ENCODE data around the gene SSR4.

Gene SSR4

GRCh38 chrX:153762626-153763173 is 31.8 kb upstream of the SSR4 start:
- TF ChIP-seq HDGF (IDR thresholded peaks at IDR 0.05; ENCODE audit: borderline replicate concordance) = no peak
- no peak for TF ChIP-seq FOXM1 (IDR thresholded peaks at IDR 0.05; ENCODE audit: borderline replicate concordance)
- TF ChIP-seq FOXK2 (IDR thresholded peaks at IDR 0.05) = no peak
- no peak for TF ChIP-seq ARNT (IDR thresholded peaks at IDR 0.05)
- no peak for TF ChIP-seq NFRKB (IDR thresholded peaks at IDR 0.05)
- TF ChIP-seq FOXA1 (IDR thresholded peaks at IDR 0.05) = no peak
- no peak for TF ChIP-seq CTBP1 (IDR thresholded peaks at IDR 0.05; ENCODE audit: borderline replicate concordance)
- TF ChIP-seq PKNOX1 (IDR thresholded peaks at IDR 0.05) = no peak
- TF ChIP-seq SP1 (IDR thresholded peaks at IDR 0.05) = no peak
- TF ChIP-seq SUZ12 (IDR thresholded peaks at IDR 0.05) = no peak
- no peak for TF ChIP-seq ELF4 (IDR thresholded peaks at IDR 0.05)
- TF ChIP-seq BHLHE40 (IDR thresholded peaks at IDR 0.05; ENCODE audit: borderline replicate concordance) = no peak
- no peak for TF ChIP-seq LEF1 (IDR thresholded peaks at IDR 0.05; ENCODE audit: borderline replicate concordance)
- TF ChIP-seq L3MBTL2 (conservative IDR thresholded peaks at IDR 0.05) = no peak
- TF ChIP-seq TARDBP (IDR thresholded peaks at IDR 0.05) = no peak
- POLR2A ChIA-PET = no interaction called here
- CTCF ChIA-PET = interaction anchor here (1.2 to 2.1 kb wide), 4 partner anchors 18 to 184 kb away, joined by 3 to 15 read pairs (median 3); no protein-coding TSS in a partner anchor
- no peak for DNase-seq (ENCODE audit: extremely low spot score)

DNA sequence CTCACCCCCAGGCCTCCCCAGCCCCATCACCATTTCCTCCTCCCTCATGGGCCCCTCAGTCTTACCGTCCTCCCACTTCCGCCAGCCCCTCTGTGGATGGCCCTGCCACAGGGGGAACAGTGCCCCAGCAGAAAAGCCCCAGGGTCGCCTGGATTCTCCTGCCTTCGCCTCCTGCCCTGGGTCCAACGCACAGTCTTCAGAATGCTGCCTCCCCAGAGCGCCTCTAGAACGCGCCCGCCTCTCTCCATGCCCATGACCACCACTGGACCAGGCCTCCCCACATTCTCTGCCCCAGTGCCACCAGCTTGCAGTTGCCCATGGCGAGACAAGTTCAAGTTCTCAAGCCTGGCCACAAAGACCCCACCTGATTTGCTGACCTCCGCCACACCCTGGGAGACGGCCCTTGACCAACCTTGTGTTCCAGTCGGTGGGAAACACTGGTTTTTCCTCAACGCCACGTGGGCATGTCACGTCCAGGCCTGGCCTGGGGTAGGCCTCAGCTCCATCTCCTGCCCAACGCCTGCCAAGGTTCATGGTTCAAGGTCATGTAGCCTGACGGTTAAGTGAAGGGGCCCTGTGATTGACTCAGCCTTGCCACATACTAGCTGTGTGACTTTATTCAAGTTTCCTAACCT is 31.1 kb upstream of the SSR4 start:
- TF ChIP-seq ARNT (IDR thresholded peaks at IDR 0.05) (no peak), NFRKB (IDR thresholded peaks at IDR 0.05) (no peak), BHLHE40 (IDR thresholded peaks at IDR 0.05; ENCODE audit: borderline replicate concordance) (no peak), ELF4 (IDR thresholded peaks at IDR 0.05) (no peak), SP1 (IDR thresholded peaks at IDR 0.05) (no peak), HDGF (IDR thresholded peaks at IDR 0.05; ENCODE audit: borderline replicate concordance) (no peak), ZNF384 (IDR thresholded peaks at IDR 0.05) (no peak), SUZ12 (IDR thresholded peaks at IDR 0.05) (no peak), L3MBTL2 (conservative IDR thresholded peaks at IDR 0.05) (no peak), CTBP1 (IDR thresholded peaks at IDR 0.05; ENCODE audit: borderline replicate concordance) (no peak), TARDBP (IDR thresholded peaks at IDR 0.05) (no peak), FOXK2 (IDR thresholded peaks at IDR 0.05) (no peak), FOXA1 (IDR thresholded peaks at IDR 0.05) (no peak), FOXM1 (IDR thresholded peaks at IDR 0.05; ENCODE audit: borderline replicate concordance) (no peak), PKNOX1 (IDR thresholded peaks at IDR 0.05) (no peak)
- DNase-seq (ENCODE audit: extremely low spot score) = no peak
- CTCF ChIA-PET = interaction anchor here (0.6 to 2.1 kb wide), 7 partner anchors 8 to 1256 kb away, joined by 3 to 15 read pairs (median 3); partner anchors contain the start of gene RENBP
- POLR2A ChIA-PET = no interaction called here

- ChIA-PET CTCF (interaction anchor here (0.6 to 2.1 kb wide), 6 partner anchors 28 to 1256 kb away, joined by 3 to 15 read pairs (median 3); partner anchors contain the start of gene RENBP), POLR2A (no interaction called here)
- TF ChIP-seq FOXK2 (IDR thresholded peaks at IDR 0.05) (no peak), L3MBTL2 (conservative IDR thresholded peaks at IDR 0.05) (no peak), ZNF384 (IDR thresholded peaks at IDR 0.05) (no peak), CTBP1 (IDR thresholded peaks at IDR 0.05; ENCODE audit: borderline replicate concordance) (no peak; the same call in 1 of the 2 replicates), FOXA1 (IDR thresholded peaks at IDR 0.05) (no peak), FOXM1 (IDR thresholded peaks at IDR 0.05; ENCODE audit: borderline replicate concordance) (no peak)
- peak; percentile 80 for DNase-seq (ENCODE audit: extremely low spot score)
Observed at GRCh38 chrX:153763989-153764755, 30.3 kb upstream of the SSR4 start, which contains the start of gene PLXNB3. Gene PLXNB3 (plus strand): TSS chrX:153764249. CDS start chrX:153765536, 1,287 bp downstream.

DNA sequence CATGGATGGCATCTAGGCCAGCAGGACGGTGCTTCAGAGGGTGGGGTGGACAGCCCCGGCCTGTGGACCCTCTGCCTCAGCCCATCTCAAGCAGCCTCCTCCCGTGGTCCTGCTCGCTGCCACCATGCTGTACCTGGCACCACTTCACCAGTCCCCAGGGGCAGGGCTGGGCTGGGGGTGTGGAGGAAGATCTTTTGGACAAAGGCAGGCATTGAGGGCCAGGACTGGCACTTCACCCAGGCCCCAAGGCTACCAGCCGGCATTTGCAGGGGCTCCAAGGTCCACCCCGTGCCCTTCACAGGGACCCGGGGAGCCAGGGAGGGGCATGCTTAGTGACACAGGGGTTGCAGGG is 29.7 kb upstream of the SSR4 start:
- TF ChIP-seq ELF4 (IDR thresholded peaks at IDR 0.05) (no peak), FOXK2 (IDR thresholded peaks at IDR 0.05) (no peak), HDGF (IDR thresholded peaks at IDR 0.05; ENCODE audit: borderline replicate concordance) (no peak), PKNOX1 (IDR thresholded peaks at IDR 0.05) (no peak), FOXM1 (IDR thresholded peaks at IDR 0.05; ENCODE audit: borderline replicate concordance) (no peak), TARDBP (IDR thresholded peaks at IDR 0.05) (no peak)
- ChIA-PET POLR2A (no interaction called here), CTCF (interaction anchor here (0.7 to 2.1 kb wide), 3 partner anchors 27 to 204 kb away, joined by 3 to 15 read pairs (median 3); no protein-coding TSS in a partner anchor)
- no peak for DNase-seq (ENCODE audit: extremely low spot score)

DNA sequence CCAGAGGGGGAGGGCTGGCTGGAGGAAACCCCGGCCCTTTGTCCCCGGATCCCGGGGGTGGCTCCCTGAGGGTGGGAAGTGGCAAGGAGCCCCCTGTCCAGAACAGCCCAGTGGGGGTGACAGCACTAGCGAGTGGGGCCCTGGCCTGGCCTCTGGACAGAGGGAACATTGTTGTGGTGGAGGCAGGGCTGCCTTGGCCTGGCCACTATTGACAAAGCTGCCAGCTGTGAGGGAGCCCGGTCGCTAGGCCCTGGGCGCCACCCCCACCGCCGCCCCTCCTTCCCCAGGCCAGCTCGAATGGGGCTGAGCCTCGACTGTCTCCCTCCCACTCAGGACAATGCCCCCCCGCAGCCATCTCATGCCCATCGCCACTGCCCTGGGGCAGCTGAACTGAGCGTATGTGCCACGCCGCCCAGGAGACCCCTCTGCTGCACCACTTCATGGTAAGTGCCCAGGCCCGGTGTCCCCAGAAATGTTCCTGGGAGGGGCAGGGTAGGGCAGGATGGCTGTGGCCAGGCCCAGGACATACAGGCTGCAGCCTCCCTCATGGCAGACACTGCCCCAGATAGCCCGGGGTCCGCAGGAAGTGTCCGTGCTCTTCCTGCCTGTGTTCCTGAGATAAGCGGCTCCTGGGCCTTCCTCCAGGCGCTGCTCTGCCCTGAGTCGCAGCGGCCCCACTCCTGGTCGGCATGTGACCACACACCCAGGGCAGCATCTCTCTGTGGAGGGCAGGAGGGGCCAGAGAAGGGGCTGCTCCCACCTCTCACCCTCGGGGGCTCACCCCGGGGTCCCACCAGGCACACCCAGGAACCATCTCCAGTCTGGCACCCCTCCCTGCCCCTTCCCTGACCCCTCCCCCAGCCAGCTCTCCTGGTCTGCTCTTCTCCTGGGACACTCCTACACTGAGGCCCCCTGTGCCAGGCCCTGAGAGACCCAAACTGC is 29.1 kb upstream of the SSR4 start:
- CTCF ChIA-PET = interaction anchor here (0.7 to 2.2 kb wide), 3 partner anchors 26 to 181 kb away, joined by 3 to 10 read pairs (median 3); no protein-coding TSS in a partner anchor
- TF ChIP-seq BHLHE40 (IDR thresholded peaks at IDR 0.05; ENCODE audit: borderline replicate concordance) = no peak
- no peak for TF ChIP-seq FOXK2 (IDR thresholded peaks at IDR 0.05)
- no peak for TF ChIP-seq SUZ12 (IDR thresholded peaks at IDR 0.05)
- TF ChIP-seq CTBP1 (IDR thresholded peaks at IDR 0.05; ENCODE audit: borderline replicate concordance) = no peak
- no peak for TF ChIP-seq LEF1 (IDR thresholded peaks at IDR 0.05; ENCODE audit: borderline replicate concordance)
- TF ChIP-seq NFRKB (IDR thresholded peaks at IDR 0.05) = no peak
- TF ChIP-seq ARNT (IDR thresholded peaks at IDR 0.05) = no peak
- TF ChIP-seq PKNOX1 (IDR thresholded peaks at IDR 0.05) = no peak
- TF ChIP-seq L3MBTL2 (conservative IDR thresholded peaks at IDR 0.05) = no peak
- no peak for TF ChIP-seq SP1 (IDR thresholded peaks at IDR 0.05)
- no peak for TF ChIP-seq ZNF384 (IDR thresholded peaks at IDR 0.05)
- no peak for TF ChIP-seq HDGF (IDR thresholded peaks at IDR 0.05; ENCODE audit: borderline replicate concordance)
- no peak for TF ChIP-seq TARDBP (IDR thresholded peaks at IDR 0.05)
- TF ChIP-seq FOXA1 (IDR thresholded peaks at IDR 0.05) = no peak
- TF ChIP-seq ELF4 (IDR thresholded peaks at IDR 0.05) = no peak
- POLR2A ChIA-PET = interaction anchor here (1.0 to 2.2 kb wide), 3 partner anchors 162 to 182 kb away, joined by 3 to 7 read pairs (median 3); no protein-coding TSS in a partner anchor
- no peak for DNase-seq (ENCODE audit: extremely low spot score)
